ENCODE data around the gene INPP4A. TPM values are rescaled to one million over a fixed set of nuclear protein-coding genes. Genes with fewer than 3 reads are reported as not detected.
A peak's percentile ranks its signal among the peaks of the same experiment; 100 is the strongest.

INPP4A gene
- total and polyA plus RNA-seq, 7 experiments from 2014 or later: 51.4 to 165 (median 145) TPM

DNA sequence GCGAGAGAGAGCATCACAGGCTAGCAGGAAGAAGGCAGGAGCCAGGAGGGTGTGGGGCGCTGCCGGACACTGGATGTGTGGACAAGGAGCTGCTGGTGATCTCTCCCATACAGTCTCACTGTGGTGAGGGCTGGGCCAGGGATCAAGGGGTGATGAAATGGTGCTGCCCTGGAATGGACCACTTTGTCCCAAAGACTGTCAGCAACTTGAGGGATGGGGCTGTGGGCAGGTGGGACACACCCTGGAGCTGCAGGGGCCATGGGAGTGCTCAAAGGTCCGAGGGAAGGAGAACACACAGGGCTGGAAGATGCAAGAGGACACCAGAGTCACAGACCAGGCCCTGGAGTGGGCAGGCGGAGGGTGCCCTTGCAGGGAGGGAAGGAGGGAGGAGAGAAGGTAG lies 125.7 kb downstream of the INPP4A start:
- no peaks in the 10 kb centered on the region for H3K4me1 ChIP-seq (ENCODE audit: control insufficient read depth in 2 of 2, insufficient read depth in 2 of 2, low read length in 2 of 2)
- H3K27me3 ChIP-seq (ENCODE audit: control insufficient read depth in 2 of 2, insufficient read depth in 2 of 2, low read length in 2 of 2): no peaks in the 10 kb centered on the region
- H3K27ac ChIP-seq (ENCODE audit: low read depth, low read length): no peak overlapping the region
- Mint-ChIP-seq H3K36me3 (peaks cover 9 to 45% (median 17%) of the 10 kb centered on the region in 5 donors), H3K27me3 (no peaks in the 10 kb centered on the region), H3K4me3 (no peak overlapping the region), H3K4me1 (peaks cover 0 to 18% (median 7%) of the 10 kb centered on the region in 7 donors), H3K27ac (peak overlapping the region in 7 of 9 donors; percentile 32 to 88 (median 78)), H3K9me3 (peaks cover 0 to 4% (median 0%) of the 10 kb centered on the region in 11 donors)
- no peak overlapping the region for H3K4me3 ChIP-seq (ENCODE audit: low read length)
- H3K9me3 ChIP-seq (ENCODE audit: control insufficient read depth in 2 of 3, low read length in 3 of 3): no peaks in the 10 kb centered on the region
- CTCF ChIA-PET: interaction anchor here (0.6 to 1.2 kb wide), 4 partner anchors 9 to 92 kb away, joined by 3 read pairs; no protein-coding TSS in a partner anchor
- peaks cover 2 to 100% (median 36%) of the 10 kb centered on the region in 3 experiments for H3K36me3 ChIP-seq (ENCODE audit: control insufficient read depth in 2 of 3, insufficient read depth in 3 of 3, low read length in 3 of 3)
- intact Hi-C loops (cut with micrococcal nuclease): no loop called here
- POLR2A ChIA-PET: no interaction called here
- ATAC-seq (no peak), DNase-seq (no peak)

GRCh38 chr2:98571121-98571701 lies 126.6 kb downstream of the INPP4A start:
- Histone ChIP-seq H3K4me3 (ENCODE audit: low read length) (no peak overlapping the region), H3K36me3 (ENCODE audit: control insufficient read depth in 2 of 3, insufficient read depth in 3 of 3, low read length in 3 of 3) (peaks cover 0 to 100% (median 28%) of the 10 kb centered on the region in 3 experiments), H3K9me3 (ENCODE audit: control insufficient read depth in 2 of 3, low read length in 3 of 3) (no peaks in the 10 kb centered on the region), H3K4me1 (ENCODE audit: control insufficient read depth in 2 of 2, insufficient read depth in 2 of 2, low read length in 2 of 2) (no peaks in the 10 kb centered on the region), H3K27me3 (ENCODE audit: control insufficient read depth in 2 of 2, insufficient read depth in 2 of 2, low read length in 2 of 2) (no peaks in the 10 kb centered on the region), H3K27ac (ENCODE audit: low read depth, low read length) (no peak overlapping the region)
- H3K27me3 Mint-ChIP-seq: no peaks in the 10 kb centered on the region
- CTCF ChIA-PET: interaction anchor here (0.7 kb wide), 1 partner anchor 25 kb away, joined by 4 read pairs; no protein-coding TSS in a partner anchor
- H3K27ac Mint-ChIP-seq: peak overlapping the region in 1 of 9 donors; percentile 32
- peaks cover 0 to 18% (median 6%) of the 10 kb centered on the region in 7 donors for H3K4me1 Mint-ChIP-seq
- intact Hi-C loops (cut with micrococcal nuclease): no loop called here
- H3K4me3 Mint-ChIP-seq: no peak overlapping the region
- POLR2A ChIA-PET: no interaction called here
- H3K36me3 Mint-ChIP-seq: peaks cover 13 to 46% (median 17%) of the 10 kb centered on the region in 5 donors
- H3K9me3 Mint-ChIP-seq: peaks cover 0 to 5% (median 0%) of the 10 kb centered on the region in 11 donors
- DNase-seq: no peak
- ATAC-seq: no peak

DNA sequence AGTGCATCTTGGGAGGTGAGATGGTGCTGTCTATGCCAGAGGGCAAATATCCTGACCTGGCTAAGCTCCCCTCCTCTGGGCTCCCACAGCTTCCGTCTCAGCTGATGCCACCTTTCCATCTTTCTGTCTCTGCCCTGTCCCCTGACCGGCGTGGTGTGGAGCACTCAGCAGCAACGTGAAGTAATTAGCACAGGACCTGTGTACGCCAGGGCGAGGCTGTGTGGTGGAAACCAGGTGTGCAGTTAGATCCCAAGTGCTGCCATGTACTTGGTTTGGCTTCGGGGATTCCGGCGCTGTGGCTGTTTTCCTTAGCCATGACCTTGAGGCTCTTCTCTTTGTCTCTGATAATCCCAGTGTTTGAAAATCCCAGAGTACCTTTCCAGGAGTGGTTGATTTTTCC lies 127.1 kb downstream of the INPP4A start:
- peak overlapping the region in 1 of 9 donors; percentile 8 for H3K27ac Mint-ChIP-seq

DNA sequence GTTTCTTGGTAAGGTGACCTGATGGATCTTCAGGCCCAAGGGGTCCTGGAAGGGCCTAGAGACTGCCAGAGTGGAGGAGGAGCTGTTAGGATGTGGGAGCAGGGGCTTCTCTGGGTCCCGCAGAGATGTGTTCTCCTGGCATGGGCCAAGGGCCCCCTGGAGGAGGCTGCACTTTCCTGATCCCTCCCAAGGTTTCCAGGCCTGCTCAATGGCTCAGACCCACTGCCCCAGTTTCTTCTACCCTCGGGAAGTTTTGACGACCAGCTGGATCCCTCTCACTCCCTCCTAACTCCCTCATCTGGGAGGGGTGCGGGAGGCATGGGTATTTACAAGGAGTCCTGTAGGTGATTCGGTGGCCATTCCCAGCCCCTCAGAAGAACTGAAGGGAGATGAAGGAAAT lies 127.6 kb downstream of the INPP4A start:
- H3K36me3 ChIP-seq (ENCODE audit: control insufficient read depth in 2 of 3, insufficient read depth in 3 of 3, low read length in 3 of 3): peaks cover 0 to 100% (median 22%) of the 10 kb centered on the region in 3 experiments
- H3K4me1 ChIP-seq (ENCODE audit: control insufficient read depth in 2 of 2, insufficient read depth in 2 of 2, low read length in 2 of 2): no peaks in the 10 kb centered on the region
- no peaks in the 10 kb centered on the region for H3K27me3 ChIP-seq (ENCODE audit: control insufficient read depth in 2 of 2, insufficient read depth in 2 of 2, low read length in 2 of 2)
- H3K9me3 ChIP-seq (ENCODE audit: control insufficient read depth in 2 of 3, low read length in 3 of 3): no peaks in the 10 kb centered on the region
- ATAC-seq: no peak
- H3K27ac ChIP-seq (ENCODE audit: low read depth, low read length): no peak overlapping the region
- H3K9me3 Mint-ChIP-seq: peaks cover 0 to 5% (median 0%) of the 10 kb centered on the region in 11 donors
- H3K4me3 Mint-ChIP-seq: no peak overlapping the region
- POLR2A ChIA-PET: no interaction called here
- intact Hi-C loops (cut with micrococcal nuclease): no loop called here
- H3K4me3 ChIP-seq (ENCODE audit: low read length): no peak overlapping the region
- H3K27me3 Mint-ChIP-seq: no peaks in the 10 kb centered on the region
- CTCF ChIA-PET: interaction anchor here (0.6 kb wide), 1 partner anchor 24 kb away, joined by 7 read pairs; no protein-coding TSS in a partner anchor
- H3K27ac Mint-ChIP-seq: peak overlapping the region in 2 of 9 donors; percentile 40 to 74
- peaks cover 0 to 12% (median 0%) of the 10 kb centered on the region in 7 donors for H3K4me1 Mint-ChIP-seq
- H3K36me3 Mint-ChIP-seq: peaks cover 7 to 46% (median 11%) of the 10 kb centered on the region in 5 donors
- DNase-seq: no peak

More for the DNA sequence above, 127.1 kb downstream of the INPP4A start:
- H3K36me3 Mint-ChIP-seq: peaks cover 9 to 46% (median 13%) of the 10 kb centered on the region in 5 donors
- H3K27me3 Mint-ChIP-seq: no peaks in the 10 kb centered on the region
- Histone ChIP-seq H3K4me3 (ENCODE audit: low read length) (no peak overlapping the region), H3K27me3 (ENCODE audit: control insufficient read depth in 2 of 2, insufficient read depth in 2 of 2, low read length in 2 of 2) (no peaks in the 10 kb centered on the region), H3K36me3 (ENCODE audit: control insufficient read depth in 2 of 3, insufficient read depth in 3 of 3, low read length in 3 of 3) (peaks cover 0 to 100% (median 22%) of the 10 kb centered on the region in 3 experiments), H3K27ac (ENCODE audit: low read depth, low read length) (no peak overlapping the region), H3K4me1 (ENCODE audit: control insufficient read depth in 2 of 2, insufficient read depth in 2 of 2, low read length in 2 of 2) (no peaks in the 10 kb centered on the region), H3K9me3 (ENCODE audit: control insufficient read depth in 2 of 3, low read length in 3 of 3) (no peaks in the 10 kb centered on the region)
- POLR2A ChIA-PET: no interaction called here
- H3K4me1 Mint-ChIP-seq: peaks cover 0 to 15% (median under 1%) of the 10 kb centered on the region in 7 donors
- H3K9me3 Mint-ChIP-seq: peaks cover 0 to 5% (median 0%) of the 10 kb centered on the region in 11 donors
- DNase-seq (no peak), ATAC-seq (no peak)
- intact Hi-C loops (cut with micrococcal nuclease): no loop called here
- H3K4me3 Mint-ChIP-seq: no peak overlapping the region
- CTCF ChIA-PET: no interaction called here

- H3K27ac Mint-ChIP-seq: peak overlapping the region in 4 of 9 donors; percentile 26 to 59 (median 49)
- Histone ChIP-seq H3K9me3 (ENCODE audit: control insufficient read depth in 2 of 3, low read length in 3 of 3) (no peaks in the 10 kb centered on the region), H3K27ac (ENCODE audit: low read depth, low read length) (no peak overlapping the region), H3K4me1 (ENCODE audit: control insufficient read depth in 2 of 2, insufficient read depth in 2 of 2, low read length in 2 of 2) (no peaks in the 10 kb centered on the region), H3K4me3 (ENCODE audit: low read length) (no peak overlapping the region), H3K27me3 (ENCODE audit: control insufficient read depth in 2 of 2, insufficient read depth in 2 of 2, low read length in 2 of 2) (no peaks in the 10 kb centered on the region), H3K36me3 (ENCODE audit: control insufficient read depth in 2 of 3, insufficient read depth in 3 of 3, low read length in 3 of 3) (peaks cover 0 to 100% (median 26%) of the 10 kb centered on the region in 3 experiments)
- intact Hi-C loops (cut with micrococcal nuclease): no loop called here
- CTCF ChIA-PET: interaction anchor here (0.6 kb wide), 2 partner anchors 24 to 156 kb away, joined by 3 to 7 read pairs; no protein-coding TSS in a partner anchor
- no peak overlapping the region for H3K4me3 Mint-ChIP-seq
- peaks cover 9 to 49% (median 14%) of the 10 kb centered on the region in 5 donors for H3K36me3 Mint-ChIP-seq
- ATAC-seq (no peak), DNase-seq (no peak)
- peaks cover 0 to 12% (median 0%) of the 10 kb centered on the region in 7 donors for H3K4me1 Mint-ChIP-seq
- H3K9me3 Mint-ChIP-seq: peaks cover 0 to 5% (median 0%) of the 10 kb centered on the region in 11 donors
- POLR2A ChIA-PET: no interaction called here
- H3K27me3 Mint-ChIP-seq: no peaks in the 10 kb centered on the region
Measured at GRCh38 chr2:98572676-98573075, 128.0 kb downstream of the INPP4A start.

GRCh38 chr2:98573426-98573825 lies 128.8 kb downstream of the INPP4A start:
- no peak overlapping the region for H3K4me3 Mint-ChIP-seq
- Histone ChIP-seq H3K9me3 (ENCODE audit: control insufficient read depth in 2 of 3, low read length in 3 of 3) (no peaks in the 10 kb centered on the region), H3K27me3 (ENCODE audit: control insufficient read depth in 2 of 2, insufficient read depth in 2 of 2, low read length in 2 of 2) (no peaks in the 10 kb centered on the region), H3K36me3 (ENCODE audit: control insufficient read depth in 2 of 3, insufficient read depth in 3 of 3, low read length in 3 of 3) (peaks cover 0 to 100% (median 30%) of the 10 kb centered on the region in 3 experiments), H3K27ac (ENCODE audit: low read depth, low read length) (no peak overlapping the region), H3K4me1 (ENCODE audit: control insufficient read depth in 2 of 2, insufficient read depth in 2 of 2, low read length in 2 of 2) (no peaks in the 10 kb centered on the region), H3K4me3 (ENCODE audit: low read length) (no peak overlapping the region)
- peaks cover 0 to 10% (median 0%) of the 10 kb centered on the region in 7 donors for H3K4me1 Mint-ChIP-seq
- H3K27ac Mint-ChIP-seq: peak overlapping the region in 2 of 9 donors; percentile 40 to 63
- DNase-seq (no peak), ATAC-seq (no peak)
- peaks cover 0 to 5% (median 0%) of the 10 kb centered on the region in 11 donors for H3K9me3 Mint-ChIP-seq
- ChIA-PET CTCF (no interaction called here), POLR2A (no interaction called here)
- intact Hi-C loops (cut with micrococcal nuclease): no loop called here
- H3K27me3 Mint-ChIP-seq: no peaks in the 10 kb centered on the region
- peaks cover 14 to 54% (median 18%) of the 10 kb centered on the region in 5 donors for H3K36me3 Mint-ChIP-seq

Data from naive thymus-derived CD4-positive, alpha-beta T cell (primary cell).